Measurements from ENCODE around the gene KLHL22. TPM values are rescaled to one million over a fixed set of nuclear protein-coding genes. Genes with fewer than 3 reads are reported as not detected.
"Not testable (repeated sequence)": the region's sequence is repeated elsewhere in the genome, so short reads cannot be mapped to it uniquely, and the experiment has no call there.

Gene KLHL22
- total and polyA plus RNA-seq, 7 donors: 8.4 to 24.3 (median 14.6) TPM

DNA sequence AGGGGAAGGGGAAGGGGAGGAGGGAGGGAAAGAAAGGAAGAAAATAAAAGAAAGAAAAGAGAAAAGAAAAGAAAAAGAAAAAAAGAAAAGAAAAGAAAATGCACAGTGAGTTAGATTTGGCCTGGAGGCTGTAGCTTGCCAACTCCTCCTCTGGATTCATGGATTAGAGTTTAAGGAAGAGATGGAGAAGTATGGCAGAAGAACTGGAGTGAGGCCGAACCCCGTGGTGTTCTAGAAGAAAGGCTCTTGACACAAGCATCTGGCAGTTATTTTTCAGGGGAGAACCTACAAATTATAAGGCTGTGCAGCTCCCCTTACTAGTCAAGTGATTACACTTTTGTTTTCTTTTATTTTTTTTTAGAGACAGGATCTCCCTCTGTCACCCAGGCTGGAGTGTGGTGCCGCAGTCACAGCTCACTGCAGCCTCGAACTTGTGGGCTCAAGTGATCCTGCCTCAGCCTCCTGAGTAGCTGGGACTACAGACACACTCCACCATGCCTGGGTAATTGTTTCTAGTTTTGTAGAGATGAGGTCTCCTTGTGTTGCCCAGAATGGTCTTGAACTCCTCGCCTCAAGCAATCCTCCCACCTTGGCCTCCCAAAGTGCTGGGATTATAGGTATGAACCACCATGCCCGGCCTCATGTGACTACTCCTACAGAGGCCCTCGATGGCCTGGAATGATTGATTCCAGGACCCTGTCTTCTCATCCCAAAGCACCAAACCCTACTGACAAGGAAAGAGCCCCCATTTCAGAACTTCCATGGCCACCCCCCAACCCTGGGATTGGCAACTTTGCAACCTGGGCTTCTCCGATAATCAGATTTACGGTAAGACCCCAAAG lies 82.2 kb downstream of the KLHL22 start:
- Histone ChIP-seq H3K36me3 (ENCODE audit: insufficient read depth in 1 of 2, low read depth in 1 of 2) (no peaks in the 10 kb centered on the region), H3K9me3 (no peaks in the 10 kb centered on the region), H3K4me1 (no peaks in the 10 kb centered on the region), H3K27ac (no peak overlapping the region), H3K27me3 (ENCODE audit: insufficient read depth in 3 of 3, low read length in 2 of 3) (no peaks in the 10 kb centered on the region), H3K4me3 (no peak overlapping the region)
- DNase-seq (peak in 1 of 2 donors; percentile 23), ATAC-seq (no peak)
- intact Hi-C loops (cut with DNase I): loop anchor here in 1 of 2 donors (10.0 kb wide), 1 partner anchor 161 kb away; no protein-coding TSS in a partner anchor
- TF ChIP-seq, protein P1, sequence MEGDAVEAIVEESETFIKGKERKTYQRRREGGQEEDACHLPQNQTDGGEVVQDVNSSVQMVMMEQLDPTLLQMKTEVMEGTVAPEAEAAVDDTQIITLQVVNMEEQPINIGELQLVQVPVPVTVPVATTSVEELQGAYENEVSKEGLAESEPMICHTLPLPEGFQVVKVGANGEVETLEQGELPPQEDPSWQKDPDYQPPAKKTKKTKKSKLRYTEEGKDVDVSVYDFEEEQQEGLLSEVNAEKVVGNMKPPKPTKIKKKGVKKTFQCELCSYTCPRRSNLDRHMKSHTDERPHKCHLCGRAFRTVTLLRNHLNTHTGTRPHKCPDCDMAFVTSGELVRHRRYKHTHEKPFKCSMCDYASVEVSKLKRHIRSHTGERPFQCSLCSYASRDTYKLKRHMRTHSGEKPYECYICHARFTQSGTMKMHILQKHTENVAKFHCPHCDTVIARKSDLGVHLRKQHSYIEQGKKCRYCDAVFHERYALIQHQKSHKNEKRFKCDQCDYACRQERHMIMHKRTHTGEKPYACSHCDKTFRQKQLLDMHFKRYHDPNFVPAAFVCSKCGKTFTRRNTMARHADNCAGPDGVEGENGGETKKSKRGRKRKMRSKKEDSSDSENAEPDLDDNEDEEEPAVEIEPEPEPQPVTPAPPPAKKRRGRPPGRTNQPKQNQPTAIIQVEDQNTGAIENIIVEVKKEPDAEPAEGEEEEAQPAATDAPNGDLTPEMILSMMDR (IDR thresholded peaks at IDR 0.05): no peak
- WGBS, 3 donors: 92 to 94% (median 92%) methylated on average over 9 of the region's 9 CpGs

DNA sequence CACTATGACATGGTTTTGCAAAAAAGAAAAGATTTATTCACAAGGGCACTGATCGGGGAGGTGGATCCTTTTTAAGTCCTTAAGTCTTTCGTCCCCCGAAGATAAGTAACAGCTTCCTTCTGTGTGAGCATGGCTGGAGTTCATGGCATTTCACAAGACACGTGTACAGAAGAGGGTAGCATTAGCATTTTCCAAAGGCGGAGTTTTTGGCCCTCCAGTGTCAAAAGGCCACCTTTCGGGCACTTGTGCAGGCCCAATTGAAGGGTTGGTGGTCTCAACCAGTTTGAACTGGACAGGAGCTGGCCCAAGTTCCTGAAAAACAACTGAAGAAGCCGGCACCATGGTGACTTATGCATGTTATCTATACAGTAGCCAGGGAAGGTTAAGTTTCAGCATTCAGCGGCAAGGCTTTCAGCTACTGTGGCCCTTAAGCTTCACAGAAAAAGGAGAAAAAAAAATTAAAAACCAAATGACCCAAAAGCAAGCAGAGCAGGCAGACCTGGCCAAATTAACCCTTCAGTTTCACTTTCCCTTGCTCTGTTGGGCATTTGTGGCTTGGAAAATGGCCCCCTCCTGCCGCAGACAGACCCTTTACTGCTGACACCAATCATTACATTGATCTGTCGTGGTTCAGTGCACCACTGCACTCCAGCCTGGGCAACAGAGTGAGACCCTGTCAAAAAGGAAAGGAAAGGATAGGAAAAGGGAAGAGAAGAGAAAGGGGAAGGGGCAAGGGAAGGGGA lies 83.0 kb downstream of the KLHL22 start:
- TF ChIP-seq, protein P1 (IDR thresholded peaks at IDR 0.05): no peak
- DNase-seq (peak in 1 of 2 donors; percentile 6), ATAC-seq (no peak)
- H3K4me1 ChIP-seq: no peaks in the 10 kb centered on the region
- H3K36me3 ChIP-seq (ENCODE audit: insufficient read depth in 1 of 2, low read depth in 1 of 2): peaks cover 0 to 2% of the 10 kb centered on the region in 2 donors
- H3K27me3 ChIP-seq (ENCODE audit: insufficient read depth in 3 of 3, low read length in 2 of 3): no peaks in the 10 kb centered on the region
- WGBS, 3 donors: 60 to 67% (median 63%) methylated on average over 10 of the region's 10 CpGs
- H3K4me3 ChIP-seq: no peak overlapping the region
- no peaks in the 10 kb centered on the region for H3K9me3 ChIP-seq
- intact Hi-C loops (cut with DNase I): loop anchor here in 1 of 2 donors (10.0 kb wide), 1 partner anchor 162 kb away; no protein-coding TSS in a partner anchor
- H3K27ac ChIP-seq: no peak overlapping the region

DNA sequence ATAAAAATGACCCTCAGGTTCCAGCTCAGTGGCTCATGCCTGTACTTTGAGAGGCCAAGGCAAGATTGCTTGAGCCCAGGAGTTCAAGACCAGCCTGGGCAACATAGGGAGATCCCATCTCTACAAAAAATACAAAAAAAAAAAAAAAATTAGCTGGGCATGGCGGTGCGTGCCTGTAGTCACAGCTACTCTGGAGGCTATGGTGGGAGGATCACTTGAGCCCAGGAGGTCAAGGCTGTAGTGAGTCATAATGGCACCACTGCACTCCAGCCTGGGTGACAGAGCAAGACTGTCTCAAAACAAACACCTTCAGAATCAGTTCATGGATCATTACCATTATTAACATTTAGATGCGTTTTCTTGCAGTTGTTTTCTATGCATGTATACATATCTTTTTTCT lies 86.2 kb downstream of the KLHL22 start:
- intact Hi-C loops (cut with DNase I); H3K4me1 ChIP-seq; H3K4me3 ChIP-seq; H3K27ac ChIP-seq; ATAC-seq; H3K9me3 ChIP-seq; H3K27me3 ChIP-seq (ENCODE audit: insufficient read depth in 3 of 3, low read length in 2 of 3): not testable (repeated sequence)
- WGBS, 3 donors: 96 to 97% (median 97%) methylated on average over 3 of the region's 3 CpGs
- peaks cover 0 to 30% of the 10 kb centered on the region in 2 donors for H3K36me3 ChIP-seq (ENCODE audit: insufficient read depth in 1 of 2, low read depth in 1 of 2)
- peak in 1 of 2 donors; percentile 13 for DNase-seq

DNA sequence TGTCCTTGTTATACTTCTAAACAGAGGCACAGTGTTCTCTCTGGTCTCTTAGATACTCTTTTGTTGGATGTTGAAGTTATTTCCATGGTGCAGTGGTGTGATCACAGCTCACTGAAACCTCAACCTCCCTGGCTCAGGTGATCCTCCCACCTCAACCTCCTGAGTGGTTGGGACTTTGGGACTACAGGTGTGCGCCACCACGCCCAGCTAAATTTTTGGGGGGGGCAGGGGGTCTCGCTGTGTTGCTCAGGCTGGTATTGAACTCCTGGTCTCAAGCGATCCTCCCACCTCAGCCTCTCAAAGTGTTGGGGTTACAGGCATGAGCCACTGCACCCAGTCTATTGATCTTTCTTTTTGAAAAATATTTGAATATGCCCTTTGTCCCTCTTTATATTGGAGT lies 86.7 kb downstream of the KLHL22 start:
- WGBS, 3 donors: 93 to 99% (median 95%) methylated on average over 4 of the region's 4 CpGs
- ATAC-seq: no peak
- Histone ChIP-seq H3K27me3 (ENCODE audit: insufficient read depth in 3 of 3, low read length in 2 of 3) (no peaks in the 10 kb centered on the region), H3K27ac (no peak overlapping the region), H3K4me1 (no peaks in the 10 kb centered on the region), H3K9me3 (no peaks in the 10 kb centered on the region), H3K36me3 (ENCODE audit: insufficient read depth in 1 of 2, low read depth in 1 of 2) (peaks cover 0 to 30% of the 10 kb centered on the region in 2 donors), H3K4me3 (no peak overlapping the region)
- DNase-seq: no peak
- TF ChIP-seq, protein P1 (IDR thresholded peaks at IDR 0.05): no peak
- intact Hi-C loops (cut with DNase I): no loop called here

DNA sequence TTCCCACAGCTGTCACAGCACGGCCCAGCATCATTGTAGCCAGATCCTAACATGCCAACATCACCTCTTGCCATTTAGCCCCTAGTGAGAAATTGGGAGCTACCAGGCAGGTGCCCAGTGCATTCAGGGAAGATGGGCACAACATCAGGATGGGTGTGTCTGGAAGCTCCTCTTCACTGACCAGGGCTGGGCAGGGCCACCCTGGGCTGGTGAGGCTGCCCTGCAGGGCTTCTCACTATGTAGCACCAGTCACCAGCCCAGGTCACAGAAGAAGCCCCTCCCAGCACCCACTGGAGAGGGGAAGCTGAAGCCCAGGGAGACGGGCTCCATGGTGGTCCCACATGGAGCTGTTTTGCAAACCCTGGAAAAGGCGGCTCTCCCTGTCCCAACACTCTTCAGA lies 87.8 kb downstream of the KLHL22 start:
- H3K27ac ChIP-seq: no peak overlapping the region
- 76 to 85% (median 80%) methylated on average over 3 of the region's 3 CpGs for WGBS, 3 donors
- no peaks in the 10 kb centered on the region for H3K27me3 ChIP-seq (ENCODE audit: insufficient read depth in 3 of 3, low read length in 2 of 3)
- H3K4me1 ChIP-seq: no peaks in the 10 kb centered on the region
- ATAC-seq (no peak), DNase-seq (no peak)
- TF ChIP-seq, protein P1 (IDR thresholded peaks at IDR 0.05): no peak
- no peak overlapping the region for H3K4me3 ChIP-seq
- intact Hi-C loops (cut with DNase I): no loop called here
- H3K36me3 ChIP-seq (ENCODE audit: insufficient read depth in 1 of 2, low read depth in 1 of 2): peaks cover 0 to 30% of the 10 kb centered on the region in 2 donors
- no peaks in the 10 kb centered on the region for H3K9me3 ChIP-seq

Measured in psoas muscle (tissue), 8 donors.